Activated CD4-positive, alpha-beta memory T cell treated with anti-CD3 and anti-CD28 coated beads, Interleukin-2, amount 10 ng/mL, durations not matched to agents 7 days and 5 days (primary cell): ENCODE data around the gene KEAP1. TPM values are rescaled to one million over a fixed set of nuclear protein-coding genes. Genes with fewer than 3 reads are reported as not detected.

ENCODE experiments used
- CTCF ChIA-PET: fragments of 350-600 bp; sonication (Branson Sonifier 250); formaldehyde crosslinking; loops from one replicate; lab custom pipeline; 2021; ENCODE audit warnings: antibody characterized with exemption, inconsistent platforms; lab: Charles Lee
- POLR2A ChIA-PET: fragments of 350-600 bp; sonication (Branson Sonifier 250); formaldehyde crosslinking; loops from one replicate; lab custom pipeline; 2021; ENCODE audit warnings: antibody characterized with exemption; lab: Charles Lee
- DNase-seq: peaks from one replicate; pipeline ENCODE4 v3.0.0-alpha.2; 2020
- H3K27ac Mint-ChIP-seq: one replicate; pipeline ENCODE4 v1.8.0; 2021; ENCODE audit warnings: mild to moderate bottlenecking, mixed read lengths
- H3K27me3 Mint-ChIP-seq: one replicate; pipeline ENCODE4 v1.8.0; 2021; ENCODE audit warnings: mixed read lengths
- H3K36me3 Mint-ChIP-seq: one replicate; pipeline ENCODE4 v1.8.0; 2021; ENCODE audit warnings: low read depth, mixed read lengths
- H3K4me1 Mint-ChIP-seq: one replicate; pipeline ENCODE4 v1.8.0; 2021; ENCODE audit warnings: mixed read lengths
- H3K4me3 Mint-ChIP-seq: one replicate; pipeline ENCODE4 v1.8.0; 2021; ENCODE audit warnings: mild to moderate bottlenecking, mixed read lengths
- H3K9me3 Mint-ChIP-seq: one replicate; pipeline ENCODE4 v1.8.0; 2021; ENCODE audit warnings: mixed read lengths
- total RNA-seq, 2 experiments: library from RNA; stranded (reverse); gene quantifications; one replicate each; pipeline ENCODE4 v1.2.3, GENCODE V29; 2021

KEAP1 gene
- total RNA-seq, 2 experiments from 2014 or later: 97.1 to 103 TPM

GRCh38 chr19:10520652-10521318 lies 17.6 kb upstream of the KEAP1 start:
- H3K4me3 Mint-ChIP-seq: no peak overlapping the region
- no peaks in the 10 kb centered on the region for H3K36me3 Mint-ChIP-seq
- peaks cover 41% of the 10 kb centered on the region for H3K27me3 Mint-ChIP-seq
- ChIA-PET POLR2A (interaction anchor here (0.6 kb wide), 1 partner anchor 31 kb away, joined by 3 read pairs; no protein-coding TSS in a partner anchor), CTCF (no interaction called here)
- peaks cover 27% of the 10 kb centered on the region for H3K4me1 Mint-ChIP-seq
- no peaks in the 10 kb centered on the region for H3K9me3 Mint-ChIP-seq
- H3K27ac Mint-ChIP-seq: no peak overlapping the region
- DNase-seq: no peak

- peaks cover 54% of the 10 kb centered on the region for H3K27me3 Mint-ChIP-seq
- no peak overlapping the region for H3K27ac Mint-ChIP-seq
- POLR2A ChIA-PET: no interaction called here
- no peak for DNase-seq
- no peaks in the 10 kb centered on the region for H3K36me3 Mint-ChIP-seq
- H3K4me3 Mint-ChIP-seq: no peak overlapping the region
- H3K4me1 Mint-ChIP-seq: peaks cover 30% of the 10 kb centered on the region
- no peaks in the 10 kb centered on the region for H3K9me3 Mint-ChIP-seq
- CTCF ChIA-PET: no interaction called here
Observed at GRCh38 chr19:10519421-10519820, 16.3 kb upstream of the KEAP1 start.

- ChIA-PET CTCF (interaction anchor here (0.7 to 1.0 kb wide), 3 partner anchors 9 to 33 kb away, joined by 3 to 5 read pairs (median 4); no protein-coding TSS in a partner anchor), POLR2A (interaction anchor here (1.3 to 1.5 kb wide), 2 partner anchors 12 to 51 kb away, joined by 3 to 5 read pairs; no protein-coding TSS in a partner anchor)
- H3K4me1 Mint-ChIP-seq: peaks cover 32% of the 10 kb centered on the region
- H3K27me3 Mint-ChIP-seq: peaks cover 59% of the 10 kb centered on the region
- peak; percentile 38 for DNase-seq
- peak overlapping the region; percentile 45 for H3K27ac Mint-ChIP-seq
- no peaks in the 10 kb centered on the region for H3K36me3 Mint-ChIP-seq
- no peaks in the 10 kb centered on the region for H3K9me3 Mint-ChIP-seq
- peak overlapping the region; percentile 34 for H3K4me3 Mint-ChIP-seq
Observed at GRCh38 chr19:10518444-10519361, 15.5 kb upstream of the KEAP1 start.

- ChIA-PET CTCF (interaction anchor here (0.7 to 1.1 kb wide), 4 partner anchors 9 to 64 kb away, joined by 3 to 5 read pairs (median 4); no protein-coding TSS in a partner anchor), POLR2A (interaction anchor here (1.0 to 1.5 kb wide), 4 partner anchors 11 to 89 kb away, joined by 3 to 6 read pairs (median 4); no protein-coding TSS in a partner anchor)
- Mint-ChIP-seq H3K9me3 (no peaks in the 10 kb centered on the region), H3K4me3 (peak overlapping the region; percentile 34), H3K4me1 (peaks cover 32% of the 10 kb centered on the region), H3K36me3 (no peaks in the 10 kb centered on the region), H3K27ac (peak overlapping the region; percentile 45), H3K27me3 (peaks cover 63% of the 10 kb centered on the region)
- no peak for DNase-seq
Observed at GRCh38 chr19:10517760-10518443, 14.7 kb upstream of the KEAP1 start.

GRCh38 chr19:10517361-10517759 lies 14.2 kb upstream of the KEAP1 start, which contains the start of gene S1PR5:
S1PR5 (minus strand) TSS chr19:10517447; CDS start chr19:10515011, 2,436 bp downstream.
- POLR2A ChIA-PET: interaction anchor here (1.0 to 1.5 kb wide), 4 partner anchors 11 to 89 kb away, joined by 3 to 6 read pairs (median 4); no protein-coding TSS in a partner anchor
- no peaks in the 10 kb centered on the region for H3K36me3 Mint-ChIP-seq
- no peaks in the 10 kb centered on the region for H3K9me3 Mint-ChIP-seq
- H3K27ac Mint-ChIP-seq: peak within 1 kb of the TSS; percentile 45
- DNase-seq: no peak
- H3K4me3 Mint-ChIP-seq: peak within 1 kb of the TSS; percentile 54
- H3K4me1 Mint-ChIP-seq: peaks cover 32% of the 10 kb centered on the region
- CTCF ChIA-PET: interaction anchor here (1.1 kb wide), 1 partner anchor 65 kb away, joined by 4 read pairs; no protein-coding TSS in a partner anchor
- peaks cover 68% of the 10 kb centered on the region for H3K27me3 Mint-ChIP-seq

- CTCF ChIA-PET: interaction anchor here (1.0 to 1.1 kb wide), 3 partner anchors 13 to 65 kb away, joined by 3 to 4 read pairs (median 4); partner anchors contain the start of gene KRI1
- Mint-ChIP-seq H3K36me3 (no peaks in the 10 kb centered on the region), H3K27ac (no peak overlapping the region), H3K4me3 (peak overlapping the region; percentile 54), H3K27me3 (peaks cover 68% of the 10 kb centered on the region), H3K9me3 (no peaks in the 10 kb centered on the region), H3K4me1 (peaks cover 32% of the 10 kb centered on the region)
- POLR2A ChIA-PET: interaction anchor here (0.6 to 1.4 kb wide), 3 partner anchors 37 to 95 kb away, joined by 3 to 6 read pairs (median 4); no protein-coding TSS in a partner anchor
- DNase-seq: no peak
Observed at GRCh38 chr19:10516671-10517286, 13.6 kb upstream of the KEAP1 start.

- ChIA-PET POLR2A (interaction anchor here (0.6 to 1.4 kb wide), 2 partner anchors 37 to 95 kb away, joined by 3 to 4 read pairs; no protein-coding TSS in a partner anchor), CTCF (interaction anchor here (1.0 to 1.1 kb wide), 2 partner anchors 12 to 50 kb away, joined by 3 to 4 read pairs; partner anchors contain the start of gene KRI1)
- no peak for DNase-seq
- Mint-ChIP-seq H3K4me1 (peaks cover 32% of the 10 kb centered on the region), H3K36me3 (no peaks in the 10 kb centered on the region), H3K4me3 (peak overlapping the region; percentile 47), H3K9me3 (no peaks in the 10 kb centered on the region), H3K27me3 (peaks cover 70% of the 10 kb centered on the region), H3K27ac (peak overlapping the region; percentile 26)
Observed at GRCh38 chr19:10516064-10516385, 12.9 kb upstream of the KEAP1 start.

- Mint-ChIP-seq H3K27me3 (peaks cover 62% of the 10 kb centered on the region), H3K4me1 (peaks cover 35% of the 10 kb centered on the region), H3K36me3 (no peaks in the 10 kb centered on the region), H3K27ac (no peak overlapping the region), H3K9me3 (no peaks in the 10 kb centered on the region), H3K4me3 (peak overlapping the region; percentile 39)
- ChIA-PET POLR2A (no interaction called here), CTCF (no interaction called here)
- peak; percentile 46 for DNase-seq
Observed at GRCh38 chr19:10514211-10515145, 11.3 kb upstream of the KEAP1 start.

GRCh38 chr19:10513223-10513622 lies 10.1 kb upstream of the KEAP1 start:
- Mint-ChIP-seq H3K27ac (no peak overlapping the region), H3K9me3 (no peaks in the 10 kb centered on the region), H3K4me1 (peaks cover 34% of the 10 kb centered on the region), H3K36me3 (no peaks in the 10 kb centered on the region), H3K27me3 (peaks cover 50% of the 10 kb centered on the region), H3K4me3 (no peak overlapping the region)
- CTCF ChIA-PET: interaction anchor here (1.2 kb wide), 1 partner anchor 60 kb away, joined by 3 read pairs; no protein-coding TSS in a partner anchor
- POLR2A ChIA-PET: no interaction called here
- DNase-seq: no peak

- H3K9me3 Mint-ChIP-seq: no peaks in the 10 kb centered on the region
- CTCF ChIA-PET: interaction anchor here (0.6 to 3.4 kb wide), 10 partner anchors 10 to 189 kb away, joined by 3 to 17 read pairs (median 4); no protein-coding TSS in a partner anchor
Observed at GRCh38 chr19:10510301-10510802, 7.2 kb upstream of the KEAP1 start.

More at GRCh38 chr19:10510301-10510802, 7.2 kb upstream of the KEAP1 start:
- Mint-ChIP-seq H3K36me3 (no peaks in the 10 kb centered on the region), H3K27ac (no peak overlapping the region), H3K4me1 (peaks cover 25% of the 10 kb centered on the region), H3K4me3 (no peak overlapping the region), H3K27me3 (peaks cover 30% of the 10 kb centered on the region)
- POLR2A ChIA-PET: no interaction called here
- DNase-seq: peak; percentile 63
